Muscle layer of colon (tissue), 2 donors: ENCODE results near the gene CYP1A2.

Experiments used
- H3K27ac ChIP-seq: one replicate; pipeline ENCODE4 v1.7.0; 2013; ENCODE audit warnings: low read depth, mild to moderate bottlenecking, low read length, moderate library complexity
- H3K27me3 ChIP-seq, 2 donors: one replicate each; pipeline ENCODE4 v1.7.0; 2013; ENCODE audit warnings: low read length in 2 of 2, mild to moderate bottlenecking in 2 of 2; ENCODE audit not compliant: insufficient read depth in 2 of 2, control insufficient read depth in 1 of 2
- H3K36me3 ChIP-seq: one replicate; pipeline ENCODE4 v1.7.0; 2013; ENCODE audit warnings: mild to moderate bottlenecking, low read length; ENCODE audit not compliant: insufficient read depth
- H3K4me1 ChIP-seq: one replicate; pipeline ENCODE4 v1.7.0; 2013; ENCODE audit warnings: mild to moderate bottlenecking, low read length; ENCODE audit not compliant: insufficient read depth
- H3K4me3 ChIP-seq, 2 donors: one replicate each; pipeline ENCODE4 v1.7.0; 2013; ENCODE audit warnings: low read length in 2 of 2, low read depth in 1 of 2, mild to moderate bottlenecking in 1 of 2, moderate library complexity in 1 of 2
- H3K9ac ChIP-seq: one replicate; pipeline ENCODE4 v1.7.0; 2013; ENCODE audit warnings: low read length
- H3K9me3 ChIP-seq: one replicate; pipeline ENCODE4 v1.7.0; 2013; ENCODE audit warnings: mild to moderate bottlenecking, low read length
- donor health status: abdominal sarcoma.
- donor health status: Adenocarcinoma of cecum.

Gene CYP1A2

GRCh38 chr15:74742422-74742821 is 6.2 kb upstream of the CYP1A2 start:
- Histone ChIP-seq H3K27ac (no peak overlapping the region), H3K27me3 (no peaks in the 10 kb centered on the region), H3K9me3 (no peaks in the 10 kb centered on the region), H3K4me1 (no peaks in the 10 kb centered on the region), H3K4me3 (no peak overlapping the region), H3K36me3 (no peaks in the 10 kb centered on the region), H3K9ac (no peak overlapping the region)

GRCh38 chr15:74746389-74746788 is 2.3 kb upstream of the CYP1A2 start:
- no peaks in the 10 kb centered on the region for H3K27me3 ChIP-seq
- H3K27ac ChIP-seq, result no peak overlapping the region
- H3K4me1 ChIP-seq, result no peaks in the 10 kb centered on the region
- no peaks in the 10 kb centered on the region for H3K9me3 ChIP-seq
- no peaks in the 10 kb centered on the region for H3K36me3 ChIP-seq
- H3K9ac ChIP-seq, result no peak overlapping the region
- H3K4me3 ChIP-seq, result no peak overlapping the region

DNA sequence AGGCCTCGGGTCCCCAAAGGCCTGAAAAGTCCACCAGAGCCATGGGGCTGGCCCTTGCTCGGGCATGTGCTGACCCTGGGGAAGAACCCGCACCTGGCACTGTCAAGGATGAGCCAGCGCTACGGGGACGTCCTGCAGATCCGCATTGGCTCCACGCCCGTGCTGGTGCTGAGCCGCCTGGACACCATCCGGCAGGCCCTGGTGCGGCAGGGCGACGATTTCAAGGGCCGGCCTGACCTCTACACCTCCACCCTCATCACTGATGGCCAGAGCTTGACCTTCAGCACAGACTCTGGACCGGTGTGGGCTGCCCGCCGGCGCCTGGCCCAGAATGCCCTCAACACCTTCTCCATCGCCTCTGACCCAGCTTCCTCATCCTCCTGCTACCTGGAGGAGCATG is 1.2 kb downstream of the CYP1A2 start:
- Histone ChIP-seq H3K4me3 (no peak overlapping the region), H3K27ac (no peak overlapping the region), H3K4me1 (no peaks in the 10 kb centered on the region), H3K27me3 (no peaks in the 10 kb centered on the region), H3K9me3 (no peaks in the 10 kb centered on the region), H3K9ac (no peak overlapping the region), H3K36me3 (no peaks in the 10 kb centered on the region)

- H3K36me3 ChIP-seq, result no peaks in the 10 kb centered on the region
- H3K9me3 ChIP-seq, result no peaks in the 10 kb centered on the region
- H3K27me3 ChIP-seq, result no peaks in the 10 kb centered on the region
- no peak overlapping the region for H3K9ac ChIP-seq
- no peak overlapping the region for H3K4me3 ChIP-seq
- H3K4me1 ChIP-seq, result no peaks in the 10 kb centered on the region
- no peak overlapping the region for H3K27ac ChIP-seq
Observed at GRCh38 chr15:74750751-74751150, 2.1 kb downstream of the CYP1A2 start.

GRCh38 chr15:74752011-74752410 is 3.4 kb downstream of the CYP1A2 start:
- Histone ChIP-seq H3K27ac (no peak overlapping the region), H3K36me3 (no peaks in the 10 kb centered on the region), H3K27me3 (no peaks in the 10 kb centered on the region), H3K4me3 (no peak overlapping the region), H3K9ac (no peak overlapping the region), H3K4me1 (no peaks in the 10 kb centered on the region), H3K9me3 (no peaks in the 10 kb centered on the region)

- Histone ChIP-seq H3K9ac (no peak overlapping the region), H3K4me1 (no peaks in the 10 kb centered on the region), H3K27ac (no peak overlapping the region), H3K36me3 (no peaks in the 10 kb centered on the region), H3K9me3 (no peaks in the 10 kb centered on the region), H3K27me3 (no peaks in the 10 kb centered on the region), H3K4me3 (no peak overlapping the region)
Observed at GRCh38 chr15:74752531-74752930, 3.9 kb downstream of the CYP1A2 start.

- no peak overlapping the region for H3K9ac ChIP-seq
- H3K9me3 ChIP-seq, result no peaks in the 10 kb centered on the region
- no peaks in the 10 kb centered on the region for H3K4me1 ChIP-seq
- no peaks in the 10 kb centered on the region for H3K27me3 ChIP-seq
- no peaks in the 10 kb centered on the region for H3K36me3 ChIP-seq
- no peak overlapping the region for H3K27ac ChIP-seq
- no peak overlapping the region for H3K4me3 ChIP-seq
Observed at GRCh38 chr15:74754593-74755215, 6.1 kb downstream of the CYP1A2 start.

DNA sequence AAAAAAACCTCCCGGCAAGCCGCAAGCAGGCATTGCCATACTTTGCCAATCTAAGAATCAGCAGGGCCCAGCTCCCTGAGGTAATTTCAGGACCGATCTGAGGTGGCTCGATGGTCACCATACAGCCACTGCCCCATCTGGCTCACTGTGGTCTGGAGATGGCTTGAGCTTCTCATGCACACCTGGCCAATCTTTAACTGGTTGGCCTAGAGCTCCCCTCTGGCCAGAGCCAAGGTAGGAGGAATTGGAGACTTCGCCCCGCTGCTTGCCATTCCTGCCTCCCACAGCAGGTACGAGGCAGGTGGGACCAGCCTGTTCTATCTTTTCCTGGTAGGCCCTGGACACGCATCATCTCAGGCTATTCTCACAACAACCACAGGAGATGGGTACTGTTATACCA is 10.1 kb downstream of the CYP1A2 start:
- Histone ChIP-seq H3K9me3 (no peaks in the 10 kb centered on the region), H3K27ac (no peak overlapping the region), H3K9ac (no peak overlapping the region), H3K36me3 (no peaks in the 10 kb centered on the region), H3K4me1 (no peaks in the 10 kb centered on the region), H3K27me3 (peaks cover 0 to 15% of the 10 kb centered on the region in 2 donors), H3K4me3 (no peak overlapping the region)

- peaks cover 0 to 18% of the 10 kb centered on the region in 2 donors for H3K27me3 ChIP-seq
- H3K9ac ChIP-seq, result no peak overlapping the region
- no peaks in the 10 kb centered on the region for H3K36me3 ChIP-seq
- no peak overlapping the region for H3K4me3 ChIP-seq
- H3K27ac ChIP-seq, result no peak overlapping the region
- no peaks in the 10 kb centered on the region for H3K9me3 ChIP-seq
- H3K4me1 ChIP-seq, result no peaks in the 10 kb centered on the region
Observed at GRCh38 chr15:74762791-74763150, 14.1 kb downstream of the CYP1A2 start.

DNA sequence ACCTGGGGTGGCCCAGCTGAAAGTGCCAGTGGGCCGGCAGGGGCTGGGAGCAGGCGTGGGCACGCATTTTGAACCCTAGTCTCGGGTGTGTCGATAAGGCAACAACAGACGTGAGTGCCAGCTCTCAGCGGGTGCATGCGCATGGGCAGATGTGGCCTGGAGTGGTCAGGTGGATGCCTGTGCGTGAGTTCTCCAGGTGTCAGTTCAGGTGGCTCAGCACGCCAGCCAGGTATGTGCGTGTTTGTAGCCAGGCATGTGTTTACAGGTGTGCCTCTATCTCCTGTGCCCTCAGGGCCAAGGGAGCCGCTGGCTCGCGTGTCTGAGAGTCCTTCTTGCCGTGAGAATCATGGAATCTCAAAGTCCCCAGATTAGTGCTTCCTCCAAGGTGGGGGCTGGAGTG is 14.8 kb downstream of the CYP1A2 start:
- H3K4me1 ChIP-seq, result no peaks in the 10 kb centered on the region
- no peak overlapping the region for H3K4me3 ChIP-seq
- no peaks in the 10 kb centered on the region for H3K9me3 ChIP-seq
- H3K9ac ChIP-seq, result no peak overlapping the region
- H3K27me3 ChIP-seq, result peaks cover 0 to 22% of the 10 kb centered on the region in 2 donors
- H3K36me3 ChIP-seq, result no peaks in the 10 kb centered on the region
- no peak overlapping the region for H3K27ac ChIP-seq

- no peak overlapping the region for H3K27ac ChIP-seq
- H3K36me3 ChIP-seq, result no peaks in the 10 kb centered on the region
- H3K4me3 ChIP-seq, result no peak overlapping the region
- H3K9me3 ChIP-seq, result no peaks in the 10 kb centered on the region
- H3K9ac ChIP-seq, result no peak overlapping the region
- H3K4me1 ChIP-seq, result no peaks in the 10 kb centered on the region
- peaks cover 0 to 19% of the 10 kb centered on the region in 2 donors for H3K27me3 ChIP-seq
Observed at GRCh38 chr15:74767167-74768098, 18.8 kb downstream of the CYP1A2 start.
